Measurements from ENCODE around the gene PSMB8.
"Not testable (repeated sequence)": the region's sequence is repeated elsewhere in the genome, so short reads cannot be mapped to it uniquely, and the experiment has no call there.

Gene PSMB8

GRCh38 chr6:32843979-32844838 is at the start of gene PSMB8:
TSS of gene PSMB8 (minus strand) at chr6:32844047. CDS start at chr6:32843996, 51 bp downstream.
- Mint-ChIP-seq H3K4me3 (peak within 1 kb of the TSS; percentile 93 to 96), H3K27ac (peak within 1 kb of the TSS; percentile 99 to 100), H3K4me1 (peaks cover 77% of the 10 kb centered on the region), H3K27me3 (no peaks in the 10 kb centered on the region), H3K9me3 (no peaks in the 10 kb centered on the region)
- DNase-seq, result peak; percentile 95 to 97
- peak; percentile 84 for ATAC-seq

DNA sequence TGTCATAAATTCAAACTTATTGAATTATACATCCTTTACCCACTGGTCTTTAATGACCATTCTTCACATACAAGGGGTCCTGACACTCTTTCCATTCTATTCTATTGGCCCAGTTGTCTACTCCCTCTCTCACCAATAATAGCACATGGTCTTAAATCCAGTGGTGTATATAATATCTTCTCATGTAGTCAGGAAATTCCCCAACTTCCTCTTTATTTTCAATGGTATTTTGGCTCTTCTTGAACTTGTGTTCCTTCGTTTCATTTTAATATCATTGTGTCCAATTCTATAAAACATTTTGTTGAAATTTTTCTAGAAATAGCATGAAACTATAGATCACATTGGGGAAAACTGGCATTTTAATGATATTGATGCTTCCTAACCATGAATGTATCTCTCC is 47.0 kb upstream of the PSMB8 start:
- Mint-ChIP-seq H3K9me3 (no peaks in the 10 kb centered on the region), H3K27me3 (no peaks in the 10 kb centered on the region), H3K4me1 (peaks cover 21% of the 10 kb centered on the region), H3K4me3 (no peak overlapping the region), H3K27ac (no peak overlapping the region)
- DNase-seq (no peak), ATAC-seq (no peak)

GRCh38 chr6:32889533-32889932 is 45.7 kb upstream of the PSMB8 start:
- H3K27me3 Mint-ChIP-seq, result no peaks in the 10 kb centered on the region
- H3K9me3 Mint-ChIP-seq, result no peaks in the 10 kb centered on the region
- no peak for DNase-seq

GRCh38 chr6:32888576-32888975 is 44.7 kb upstream of the PSMB8 start:
- DNase-seq (no peak), ATAC-seq (no peak)
- H3K4me1 Mint-ChIP-seq, result peaks cover 7% of the 10 kb centered on the region

More at GRCh38 chr6:32889533-32889932, 45.7 kb upstream of the PSMB8 start:
- no peak for ATAC-seq
- Mint-ChIP-seq H3K27ac (no peak overlapping the region), H3K4me3 (no peak overlapping the region), H3K4me1 (peaks cover 12% of the 10 kb centered on the region)

DNA sequence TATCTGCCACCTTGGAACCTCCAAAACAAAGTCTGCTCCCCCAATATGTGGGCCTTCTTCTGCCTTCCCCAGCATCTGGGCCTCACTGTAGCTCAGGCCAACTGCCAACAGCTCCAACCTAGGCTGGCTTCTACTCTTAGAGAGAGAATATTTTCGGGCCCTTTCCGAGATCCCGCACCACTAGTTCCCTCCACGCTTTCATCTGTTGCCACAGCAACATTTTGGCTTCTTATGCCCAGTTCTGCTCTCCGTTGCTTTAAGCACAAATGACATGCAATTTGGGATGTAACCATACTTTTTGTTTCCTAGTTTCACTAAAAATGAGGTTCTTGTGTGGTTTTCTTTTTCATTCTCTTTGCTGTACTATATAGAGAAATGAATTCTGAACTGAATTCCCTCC is 43.8 kb upstream of the PSMB8 start:
- ATAC-seq (no peak), DNase-seq (no peak)
- Mint-ChIP-seq H3K4me1 (no peaks in the 10 kb centered on the region), H3K4me3 (no peak overlapping the region), H3K27ac (no peak overlapping the region), H3K27me3 (no peaks in the 10 kb centered on the region), H3K9me3 (no peaks in the 10 kb centered on the region)

More at GRCh38 chr6:32888576-32888975, 44.7 kb upstream of the PSMB8 start:
- no peak overlapping the region for H3K4me3 Mint-ChIP-seq
- no peaks in the 10 kb centered on the region for H3K9me3 Mint-ChIP-seq
- H3K27ac Mint-ChIP-seq, result no peak overlapping the region
- no peaks in the 10 kb centered on the region for H3K27me3 Mint-ChIP-seq

DNA sequence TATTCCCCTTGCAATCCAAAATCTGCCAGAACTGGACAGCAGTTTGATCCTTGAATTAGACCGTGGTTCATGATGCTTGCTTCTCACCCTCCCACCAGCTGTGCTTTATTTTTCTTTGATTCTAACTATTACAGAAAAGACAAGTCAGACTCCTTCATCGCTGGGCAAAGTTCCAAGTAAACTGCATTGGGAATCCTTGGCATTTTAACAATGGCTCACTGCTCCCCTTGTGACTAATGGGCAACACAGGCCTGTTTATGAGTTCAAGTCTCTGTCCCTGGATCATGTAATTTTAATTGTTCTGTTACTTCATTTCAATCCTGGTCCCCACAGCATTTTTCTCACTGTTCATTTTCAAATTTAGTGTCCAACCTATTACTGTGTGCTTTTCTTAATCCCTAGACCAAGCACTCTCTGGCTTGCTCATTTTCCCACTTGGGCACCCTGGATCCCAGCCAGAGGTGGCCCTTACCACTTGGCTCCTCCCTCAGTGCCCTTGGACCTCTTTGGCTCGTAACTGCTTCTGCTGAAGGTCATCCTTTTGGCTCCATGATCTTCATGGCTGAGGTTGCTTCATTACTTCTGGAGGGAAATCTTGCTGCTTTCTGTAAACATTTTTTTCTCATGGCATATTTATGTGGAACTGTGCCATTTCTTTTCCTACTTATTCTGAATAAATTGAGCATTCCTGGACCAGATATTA is 43.0 kb upstream of the PSMB8 start:
- no peak for DNase-seq
- H3K4me1 Mint-ChIP-seq, result no peaks in the 10 kb centered on the region
- H3K27ac Mint-ChIP-seq, result no peak overlapping the region
- ATAC-seq, result no peak
- no peak overlapping the region for H3K4me3 Mint-ChIP-seq
- H3K27me3 Mint-ChIP-seq, result no peaks in the 10 kb centered on the region
- no peaks in the 10 kb centered on the region for H3K9me3 Mint-ChIP-seq

GRCh38 chr6:32885698-32886286 is 41.9 kb upstream of the PSMB8 start:
- DNase-seq (no peak), ATAC-seq (no peak)
- Mint-ChIP-seq H3K9me3 (no peaks in the 10 kb centered on the region), H3K4me1 (no peaks in the 10 kb centered on the region), H3K27me3 (no peaks in the 10 kb centered on the region), H3K27ac (no peak overlapping the region), H3K4me3 (no peak overlapping the region)

DNA sequence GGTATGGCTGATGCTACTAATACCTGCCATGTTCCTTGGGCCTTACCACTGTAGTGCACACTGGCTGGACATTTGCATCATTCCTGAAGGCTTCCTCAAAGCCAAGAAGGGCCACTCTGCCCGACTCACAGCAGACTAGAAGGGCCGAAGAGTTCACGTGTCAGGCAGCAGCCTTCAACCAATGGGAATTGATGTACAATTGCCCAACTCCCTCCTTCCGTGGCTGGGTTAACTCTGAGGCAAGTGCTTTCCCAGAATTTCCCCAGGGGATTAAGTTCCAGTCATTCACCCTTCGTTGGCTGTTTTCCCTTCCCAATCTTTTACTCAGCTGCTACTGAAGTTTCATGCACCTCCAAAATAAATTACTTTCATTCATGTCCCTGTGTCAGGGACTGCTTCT is 39.9 kb upstream of the PSMB8 start:
- H3K27ac Mint-ChIP-seq, result no peak overlapping the region
- no peaks in the 10 kb centered on the region for H3K9me3 Mint-ChIP-seq
- DNase-seq, result no peak
- H3K27me3 Mint-ChIP-seq, result no peaks in the 10 kb centered on the region
- H3K4me1 Mint-ChIP-seq, result no peaks in the 10 kb centered on the region
- ATAC-seq, result no peak
- no peak overlapping the region for H3K4me3 Mint-ChIP-seq

- no peak for DNase-seq
- H3K9me3 Mint-ChIP-seq, result no peaks in the 10 kb centered on the region
- ATAC-seq, result no peak
These were observed 39.0 kb upstream of the PSMB8 start for GRCh38 chr6:32882879-32883250.

GRCh38 chr6:32880962-32881361 is 37.1 kb upstream of the PSMB8 start:
- not testable (repeated sequence) for H3K27ac Mint-ChIP-seq, H3K9me3 Mint-ChIP-seq, DNase-seq, H3K4me1 Mint-ChIP-seq, ATAC-seq, H3K27me3 Mint-ChIP-seq, H3K4me3 Mint-ChIP-seq

More at GRCh38 chr6:32882879-32883250, 39.0 kb upstream of the PSMB8 start:
- no peak overlapping the region for H3K27ac Mint-ChIP-seq
- H3K27me3 Mint-ChIP-seq, result no peaks in the 10 kb centered on the region
- H3K4me3 Mint-ChIP-seq, result no peak overlapping the region
- no peaks in the 10 kb centered on the region for H3K4me1 Mint-ChIP-seq

DNA sequence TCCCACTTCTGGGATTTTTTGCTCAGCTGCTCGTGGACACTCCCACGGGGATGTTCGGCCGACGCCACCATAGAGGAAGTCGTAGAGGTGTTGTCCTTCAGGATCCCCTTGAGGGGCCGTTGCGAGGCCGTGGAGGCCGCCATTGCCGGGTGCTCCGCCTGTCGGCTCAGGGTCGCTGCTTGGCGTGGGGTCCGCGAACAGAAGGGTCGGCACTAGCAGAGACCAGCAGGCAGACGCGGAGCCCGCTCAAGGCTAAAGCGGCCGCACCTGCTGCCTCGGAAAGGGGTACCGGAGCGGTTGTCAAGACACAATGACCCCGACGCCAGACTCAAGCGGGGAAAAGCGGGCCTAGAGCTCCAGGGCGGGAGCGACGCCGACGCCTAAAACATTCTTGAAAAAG is 35.8 kb upstream of the PSMB8 start:
- H3K27ac Mint-ChIP-seq, result no peak overlapping the region
- H3K27me3 Mint-ChIP-seq, result no peaks in the 10 kb centered on the region
- H3K4me1 Mint-ChIP-seq, result no peaks in the 10 kb centered on the region
- DNase-seq, result no peak
- H3K9me3 Mint-ChIP-seq, result no peaks in the 10 kb centered on the region
- ATAC-seq, result no peak
- no peak overlapping the region for H3K4me3 Mint-ChIP-seq

DNA sequence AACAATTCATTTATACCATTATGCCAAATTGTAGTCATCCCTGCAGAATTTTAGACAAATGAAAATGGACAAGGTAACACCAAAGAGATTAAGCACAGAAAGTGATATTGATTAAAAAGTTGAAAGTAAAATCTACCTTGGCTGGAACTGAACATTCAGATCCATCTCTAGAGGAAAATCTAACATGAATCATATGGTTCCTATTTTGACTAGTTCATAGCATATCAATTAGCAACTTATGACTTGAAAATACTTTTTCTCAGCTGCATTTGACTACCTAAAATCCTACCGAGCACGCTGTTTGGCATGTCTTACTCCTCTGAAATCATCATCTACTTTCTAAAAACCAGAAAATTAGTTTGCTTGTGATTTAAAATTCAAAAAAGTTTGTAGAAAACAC is 32.8 kb upstream of the PSMB8 start:
- H3K9me3 Mint-ChIP-seq, result no peaks in the 10 kb centered on the region
- H3K27ac Mint-ChIP-seq, result no peak overlapping the region
- H3K27me3 Mint-ChIP-seq, result no peaks in the 10 kb centered on the region
- ATAC-seq, result no peak
- no peak overlapping the region for H3K4me3 Mint-ChIP-seq
- no peak for DNase-seq
- no peaks in the 10 kb centered on the region for H3K4me1 Mint-ChIP-seq

DNA sequence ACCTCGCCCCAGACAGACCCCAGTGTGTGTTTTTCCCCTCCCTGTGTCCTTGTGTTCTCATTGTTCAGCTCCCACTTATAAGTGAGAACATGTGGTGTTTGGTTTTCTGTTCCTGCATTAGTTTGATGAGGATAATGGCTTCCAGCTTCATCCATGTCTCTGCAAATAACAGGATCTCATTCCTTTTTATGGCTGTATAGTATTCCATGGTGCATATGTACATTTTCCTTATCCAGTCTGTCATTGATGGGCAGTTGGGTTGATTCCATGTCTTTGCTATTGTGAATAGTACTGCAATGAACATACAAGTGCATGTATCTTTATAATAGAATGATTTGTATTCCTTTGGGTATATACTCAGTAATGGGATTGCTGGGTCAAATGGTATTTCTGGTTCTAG is 30.1 kb upstream of the PSMB8 start:
- DNase-seq, H3K4me3 Mint-ChIP-seq, H3K9me3 Mint-ChIP-seq, H3K27me3 Mint-ChIP-seq, H3K27ac Mint-ChIP-seq, ATAC-seq: not testable (repeated sequence)
- H3K4me1 Mint-ChIP-seq, result peaks cover 14% of the 10 kb centered on the region

DNA sequence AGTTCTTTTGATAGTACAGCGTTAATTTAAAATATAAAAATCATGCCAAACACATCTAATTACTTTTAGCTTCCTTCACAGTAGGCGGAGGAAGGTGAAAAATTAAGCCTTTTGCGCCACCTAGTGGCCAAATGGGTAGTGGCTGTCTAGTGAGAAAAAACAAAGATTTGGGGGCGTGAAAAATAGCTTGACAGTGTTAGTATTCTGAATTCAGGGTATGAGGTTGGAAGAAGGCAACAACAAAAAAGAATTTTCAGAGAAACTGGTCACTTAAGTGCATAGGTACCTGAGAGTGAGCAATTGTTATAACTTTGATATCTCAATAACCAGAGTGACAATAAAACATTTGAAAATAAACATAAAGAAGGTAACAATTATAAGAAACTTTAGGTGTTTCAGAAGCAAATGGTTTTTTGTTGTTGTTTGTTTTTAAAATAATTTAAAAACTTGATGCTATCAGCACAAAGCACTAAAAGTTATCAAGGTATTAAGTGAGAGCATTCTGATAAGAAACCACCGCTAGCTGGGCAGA is 24.5 kb upstream of the PSMB8 start:
- H3K27ac Mint-ChIP-seq, result no peak overlapping the region
- peak; percentile 80 for ATAC-seq
- H3K4me3 Mint-ChIP-seq, result no peak overlapping the region
- peak; percentile 81 to 83 for DNase-seq
- H3K9me3 Mint-ChIP-seq, result no peaks in the 10 kb centered on the region
- peaks cover 50% of the 10 kb centered on the region for H3K4me1 Mint-ChIP-seq
- H3K27me3 Mint-ChIP-seq, result no peaks in the 10 kb centered on the region

GRCh38 chr6:32867554-32868256 is 23.9 kb upstream of the PSMB8 start:
- no peaks in the 10 kb centered on the region for H3K9me3 Mint-ChIP-seq
- peak overlapping the region; percentile 35 to 91 for H3K27ac Mint-ChIP-seq
- ATAC-seq (peak; percentile 56), DNase-seq (no peak)
- H3K4me1 Mint-ChIP-seq, result peaks cover 50% of the 10 kb centered on the region
- peak overlapping the region; percentile 49 to 72 for H3K4me3 Mint-ChIP-seq
- no peaks in the 10 kb centered on the region for H3K27me3 Mint-ChIP-seq
